ENCODE measurements around the gene IL12RB1.

IL12RB1 gene

GRCh38 chr19:18057557-18057956 lies 29.2 kb downstream of the IL12RB1 start:
- H3K36me3 ChIP-seq (ENCODE audit: control insufficient read depth in 4 of 4, insufficient read depth in 4 of 4, low read length in 3 of 4) = no peaks in the 10 kb centered on the region
- H3K27ac ChIP-seq (ENCODE audit: insufficient read depth in 1 of 2, low read depth in 1 of 2, low read length in 2 of 2, poor library complexity in 1 of 2, severe bottlenecking in 2 of 2) = no peak overlapping the region
- ChIA-PET POLR2A (interaction anchor here (0.7 to 4.6 kb wide), 7 partner anchors 26 to 85 kb away, joined by 3 to 32 read pairs (median 3); partner anchors contain the start of gene ARRDC2), CTCF (interaction anchor here (0.7 to 11.5 kb wide), 13 partner anchors 8 to 61 kb away, joined by 3 to 197 read pairs (median 4); partner anchors contain the start of gene ARRDC2)
- no peaks in the 10 kb centered on the region for H3K27me3 ChIP-seq (replicated peaks in 2 of 5; ENCODE audit: control insufficient read depth in 4 of 5, insufficient read depth in 5 of 5, low read length in 4 of 5)
- DNase-seq = no peak
- no peaks in the 10 kb centered on the region for H3K9me3 ChIP-seq (ENCODE audit: control extremely low read depth in 1 of 5, control insufficient read depth in 4 of 5, insufficient read depth in 2 of 5, low read depth in 1 of 5, low read length in 4 of 5)
- no peak overlapping the region for H3K4me3 ChIP-seq (ENCODE audit: control insufficient read depth in 1 of 7, extremely low read depth in 1 of 7, insufficient read depth in 4 of 7, low read depth in 2 of 7, low read length in 6 of 7)
- H3K4me1 ChIP-seq (ENCODE audit: control extremely low read depth in 1 of 4, control insufficient read depth in 4 of 4, insufficient read depth in 4 of 4, low read length in 3 of 4) = peaks cover 0 to 26% (median 12%) of the 10 kb centered on the region in 4 experiments
- WGBS (ENCODE audit: insufficient coverage) = 76% methylated on average over 5 of the region's 6 CpGs

- no peak for DNase-seq
- no peaks in the 10 kb centered on the region for H3K36me3 ChIP-seq (ENCODE audit: control insufficient read depth in 4 of 4, insufficient read depth in 4 of 4, low read length in 3 of 4)
- ChIA-PET CTCF (interaction anchor here (0.5 to 11.5 kb wide), 7 partner anchors 11 to 190 kb away, joined by 3 to 197 read pairs (median 7); partner anchors contain the start of gene ARRDC2), POLR2A (interaction anchor here (0.5 to 4.6 kb wide), 4 partner anchors 15 to 47 kb away, joined by 3 to 32 read pairs (median 3); partner anchors contain the start of gene ARRDC2)
- no peak overlapping the region for H3K27ac ChIP-seq (ENCODE audit: insufficient read depth in 1 of 2, low read depth in 1 of 2, low read length in 2 of 2, poor library complexity in 1 of 2, severe bottlenecking in 2 of 2)
- H3K4me1 ChIP-seq (ENCODE audit: control extremely low read depth in 1 of 4, control insufficient read depth in 4 of 4, insufficient read depth in 4 of 4, low read length in 3 of 4) = peaks cover 0 to 31% (median 14%) of the 10 kb centered on the region in 4 experiments
- no peak overlapping the region for H3K4me3 ChIP-seq (ENCODE audit: control insufficient read depth in 1 of 7, extremely low read depth in 1 of 7, insufficient read depth in 4 of 7, low read depth in 2 of 7, low read length in 6 of 7)
- H3K9me3 ChIP-seq (ENCODE audit: control extremely low read depth in 1 of 5, control insufficient read depth in 4 of 5, insufficient read depth in 2 of 5, low read depth in 1 of 5, low read length in 4 of 5) = no peaks in the 10 kb centered on the region
- no peaks in the 10 kb centered on the region for H3K27me3 ChIP-seq (replicated peaks in 2 of 5; ENCODE audit: control insufficient read depth in 4 of 5, insufficient read depth in 5 of 5, low read length in 4 of 5)
- 100% methylated on average over 1 of the region's 5 CpGs for WGBS (ENCODE audit: insufficient coverage)
Observed at GRCh38 chr19:18055967-18056366, 30.8 kb downstream of the IL12RB1 start.

- peaks cover 0 to 32% (median 19%) of the 10 kb centered on the region in 4 experiments for H3K4me1 ChIP-seq (ENCODE audit: control extremely low read depth in 1 of 4, control insufficient read depth in 4 of 4, insufficient read depth in 4 of 4, low read length in 3 of 4)
- peak in 1 of 3 donors; percentile 37 for DNase-seq
- no peak overlapping the region for H3K4me3 ChIP-seq (ENCODE audit: control insufficient read depth in 1 of 7, extremely low read depth in 1 of 7, insufficient read depth in 4 of 7, low read depth in 2 of 7, low read length in 6 of 7)
- POLR2A ChIA-PET = interaction anchor here (1.0 to 1.2 kb wide), 2 partner anchors 30 to 32 kb away, joined by 3 to 4 read pairs; no protein-coding TSS in a partner anchor
- WGBS (ENCODE audit: insufficient coverage) = 63% methylated on average over 6 of the region's 9 CpGs
- H3K27me3 ChIP-seq (replicated peaks in 2 of 5; ENCODE audit: control insufficient read depth in 4 of 5, insufficient read depth in 5 of 5, low read length in 4 of 5) = no peaks in the 10 kb centered on the region
- CTCF ChIA-PET = no interaction called here
- no peak overlapping the region for H3K27ac ChIP-seq (ENCODE audit: insufficient read depth in 1 of 2, low read depth in 1 of 2, low read length in 2 of 2, poor library complexity in 1 of 2, severe bottlenecking in 2 of 2)
- H3K9me3 ChIP-seq (ENCODE audit: control extremely low read depth in 1 of 5, control insufficient read depth in 4 of 5, insufficient read depth in 2 of 5, low read depth in 1 of 5, low read length in 4 of 5) = no peaks in the 10 kb centered on the region
- no peaks in the 10 kb centered on the region for H3K36me3 ChIP-seq (ENCODE audit: control insufficient read depth in 4 of 4, insufficient read depth in 4 of 4, low read length in 3 of 4)
Observed at GRCh38 chr19:18053576-18054219, 33.0 kb downstream of the IL12RB1 start.

GRCh38 chr19:18051887-18052286 lies 34.8 kb downstream of the IL12RB1 start:
- Histone ChIP-seq H3K4me1 (ENCODE audit: control extremely low read depth in 1 of 4, control insufficient read depth in 4 of 4, insufficient read depth in 4 of 4, low read length in 3 of 4) (peaks cover 0 to 23% (median 9%) of the 10 kb centered on the region in 4 experiments), H3K36me3 (ENCODE audit: control insufficient read depth in 4 of 4, insufficient read depth in 4 of 4, low read length in 3 of 4) (no peaks in the 10 kb centered on the region), H3K27me3 (replicated peaks in 2 of 5; ENCODE audit: control insufficient read depth in 4 of 5, insufficient read depth in 5 of 5, low read length in 4 of 5) (no peaks in the 10 kb centered on the region), H3K9me3 (ENCODE audit: control extremely low read depth in 1 of 5, control insufficient read depth in 4 of 5, insufficient read depth in 2 of 5, low read depth in 1 of 5, low read length in 4 of 5) (no peaks in the 10 kb centered on the region), H3K4me3 (ENCODE audit: control insufficient read depth in 1 of 7, extremely low read depth in 1 of 7, insufficient read depth in 4 of 7, low read depth in 2 of 7, low read length in 6 of 7) (no peak overlapping the region), H3K27ac (ENCODE audit: insufficient read depth in 1 of 2, low read depth in 1 of 2, low read length in 2 of 2, poor library complexity in 1 of 2, severe bottlenecking in 2 of 2) (no peak overlapping the region)
- 56% methylated on average over 21 of the region's 31 CpGs for WGBS (ENCODE audit: insufficient coverage)
- no peak for DNase-seq
- POLR2A ChIA-PET = interaction anchor here (0.7 kb wide), 1 partner anchor 35 kb away, joined by 6 read pairs; no protein-coding TSS in a partner anchor
- CTCF ChIA-PET = interaction anchor here (1.2 kb wide), 1 partner anchor 44 kb away, joined by 4 read pairs; the partner anchor contains the start of gene ARRDC2

- Histone ChIP-seq H3K27ac (ENCODE audit: insufficient read depth in 1 of 2, low read depth in 1 of 2, low read length in 2 of 2, poor library complexity in 1 of 2, severe bottlenecking in 2 of 2) (no peak overlapping the region), H3K4me1 (ENCODE audit: control extremely low read depth in 1 of 4, control insufficient read depth in 4 of 4, insufficient read depth in 4 of 4, low read length in 3 of 4) (peaks cover 0 to 39% (median 22%) of the 10 kb centered on the region in 4 experiments), H3K4me3 (ENCODE audit: control insufficient read depth in 1 of 7, extremely low read depth in 1 of 7, insufficient read depth in 4 of 7, low read depth in 2 of 7, low read length in 6 of 7) (no peak overlapping the region), H3K9me3 (ENCODE audit: control extremely low read depth in 1 of 5, control insufficient read depth in 4 of 5, insufficient read depth in 2 of 5, low read depth in 1 of 5, low read length in 4 of 5) (no peaks in the 10 kb centered on the region), H3K36me3 (ENCODE audit: control insufficient read depth in 4 of 4, insufficient read depth in 4 of 4, low read length in 3 of 4) (no peaks in the 10 kb centered on the region), H3K27me3 (replicated peaks in 2 of 5; ENCODE audit: control insufficient read depth in 4 of 5, insufficient read depth in 5 of 5, low read length in 4 of 5) (no peaks in the 10 kb centered on the region)
- CTCF ChIA-PET = interaction anchor here (1.3 kb wide), 2 partner anchors 8 to 10 kb away, joined by 3 to 4 read pairs; no protein-coding TSS in a partner anchor
- DNase-seq = peak in 1 of 3 donors; percentile 25
- POLR2A ChIA-PET = interaction anchor here (0.9 kb wide), 1 partner anchor 26 kb away, joined by 3 read pairs; no protein-coding TSS in a partner anchor
- 91% methylated on average over 2 of the region's 10 CpGs for WGBS (ENCODE audit: insufficient coverage)
Observed at GRCh38 chr19:18049385-18049784, 37.3 kb downstream of the IL12RB1 start.

- POLR2A ChIA-PET = interaction anchor here (0.6 to 2.2 kb wide), 2 partner anchors 12 to 45 kb away, joined by 5 to 9 read pairs; no protein-coding TSS in a partner anchor
- Histone ChIP-seq H3K4me1 (ENCODE audit: control extremely low read depth in 1 of 4, control insufficient read depth in 4 of 4, insufficient read depth in 4 of 4, low read length in 3 of 4) (peaks cover 0 to 42% (median 21%) of the 10 kb centered on the region in 4 experiments), H3K4me3 (ENCODE audit: control insufficient read depth in 1 of 7, extremely low read depth in 1 of 7, insufficient read depth in 4 of 7, low read depth in 2 of 7, low read length in 6 of 7) (no peak overlapping the region), H3K36me3 (ENCODE audit: control insufficient read depth in 4 of 4, insufficient read depth in 4 of 4, low read length in 3 of 4) (no peaks in the 10 kb centered on the region), H3K27ac (ENCODE audit: insufficient read depth in 1 of 2, low read depth in 1 of 2, low read length in 2 of 2, poor library complexity in 1 of 2, severe bottlenecking in 2 of 2) (no peak overlapping the region), H3K9me3 (ENCODE audit: control extremely low read depth in 1 of 5, control insufficient read depth in 4 of 5, insufficient read depth in 2 of 5, low read depth in 1 of 5, low read length in 4 of 5) (no peaks in the 10 kb centered on the region), H3K27me3 (replicated peaks in 2 of 5; ENCODE audit: control insufficient read depth in 4 of 5, insufficient read depth in 5 of 5, low read length in 4 of 5) (no peaks in the 10 kb centered on the region)
- WGBS (ENCODE audit: insufficient coverage) = 89% methylated on average over 12 of the region's 14 CpGs
- CTCF ChIA-PET = interaction anchor here (1.4 to 2.3 kb wide), 4 partner anchors 16 to 43 kb away, joined by 3 to 11 read pairs (median 6); partner anchors contain the start of gene ARRDC2
- peak in 1 of 3 donors; percentile 24 for DNase-seq
Observed at GRCh38 chr19:18046059-18046718, 40.5 kb downstream of the IL12RB1 start.
